ENCODE data around the gene MINAR2. TPM values are rescaled to one million over a fixed set of nuclear protein-coding genes. Genes with fewer than 3 reads are reported as not detected.

The MINAR2 gene
- total and polyA plus RNA-seq, 9 of the 15 experiments (the other 6 are each of a cell fraction or from before 2014, with no cell fraction given) = not detected

DNA sequence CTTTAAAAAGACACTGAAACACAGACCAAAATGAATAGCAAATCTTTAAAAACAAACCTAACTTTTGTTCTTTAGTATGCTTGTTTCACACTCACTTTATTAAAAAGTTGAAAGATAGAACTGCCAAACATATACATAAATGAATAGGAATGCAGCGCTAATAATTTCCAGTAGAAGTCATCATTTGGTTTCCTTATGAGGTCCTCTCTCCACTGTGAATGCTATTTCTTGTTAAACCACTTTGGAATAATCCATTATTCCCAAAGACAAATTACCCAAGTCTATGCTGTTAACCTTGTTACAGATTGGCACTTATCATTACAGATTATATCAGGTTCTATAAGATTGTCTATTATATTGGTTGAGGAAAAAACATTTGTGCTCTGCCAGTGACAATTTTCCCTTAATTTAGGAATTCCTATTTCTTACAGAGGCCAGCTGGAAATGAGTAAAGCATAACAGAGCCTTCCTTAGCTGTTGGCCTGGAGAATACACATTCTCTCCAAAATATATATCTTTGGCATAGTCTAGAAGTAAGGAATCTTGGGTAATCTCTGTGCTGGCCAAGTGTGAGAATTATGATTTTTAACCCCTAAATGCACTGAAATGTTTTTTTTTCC is 29.3 kb upstream of the MINAR2 start:
- POLR2A ChIA-PET = no interaction called here
- H3K27ac ChIP-seq (ENCODE audit: extremely low read depth, low read depth, low read length) = no peak overlapping the region
- no peak for DNase-seq (ENCODE audit: extremely low read depth in 1 of 4, low spot score in 3 of 4)
- no peak overlapping the region for H3K4me3 ChIP-seq
- ATAC-seq = no peak
- H3K36me3 ChIP-seq (ENCODE audit: control insufficient read depth, insufficient read depth, low read length) = no peaks in the 10 kb centered on the region
- no peaks in the 10 kb centered on the region for H3K27me3 ChIP-seq (ENCODE audit: control insufficient read depth in 2 of 2, insufficient read depth in 2 of 2, low read length in 2 of 2)
- H3K9me3 ChIP-seq (replicated peaks; ENCODE audit: control insufficient read depth, insufficient read depth, low read depth, low read length) = no peaks in the 10 kb centered on the region
- no peak for TF ChIP-seq NFE2 (IDR thresholded peaks at IDR 0.05; ENCODE audit: low read depth)
- TF ChIP-seq AFF1 (IDR thresholded peaks at IDR 0.05; ENCODE audit: low read depth in 1 of 2, partially characterized antibody in 2 of 2) = no peak
- TF ChIP-seq MCM2 (IDR thresholded peaks at IDR 0.05; ENCODE audit: low read depth) = no peak
- TF ChIP-seq MAFF (IDR thresholded peaks at IDR 0.05; ENCODE audit: low read length) = no peak
- no peak for TF ChIP-seq SIN3B (IDR thresholded peaks at IDR 0.05; ENCODE audit: low read depth)
- TF ChIP-seq SRSF3 (IDR thresholded peaks at IDR 0.05; ENCODE audit: insufficient read depth, low read length) = no peak
- TF ChIP-seq RCOR1 (IDR thresholded peaks at IDR 0.05; ENCODE audit: borderline replicate concordance in 1 of 2, low read depth in 2 of 2, low read length in 2 of 2) = no peak
- H3K9me1 ChIP-seq (ENCODE audit: control insufficient read depth, insufficient read depth, low read length) = no peaks in the 10 kb centered on the region
- BruUV-seq (replicated peaks) = no TSS peak
- in situ Hi-C loops (cut with MboI) = no loop called here
- H3K79me2 ChIP-seq (ENCODE audit: control insufficient read depth, insufficient read depth, low read length) = no peaks in the 10 kb centered on the region
- no peak overlapping the region for H3K4me2 ChIP-seq (ENCODE audit: insufficient read depth, low read length)
- no peaks in the 10 kb centered on the region for H3K4me1 ChIP-seq (replicated peaks in 1 of 2; ENCODE audit: control insufficient read depth in 2 of 2, insufficient read depth in 2 of 2, low read length in 2 of 2)
- H2AFZ ChIP-seq (ENCODE audit: low read depth, low read length) = no peak overlapping the region
- H4K20me1 ChIP-seq (replicated peaks; ENCODE audit: control insufficient read depth, insufficient read depth, low read length) = no peaks in the 10 kb centered on the region
- intact Hi-C loops (cut with micrococcal nuclease) = no loop called here
- no peak for FAIRE-seq
- CTCF ChIA-PET (ENCODE audit: low intra/inter-chr PET ratio) = no interaction called here
- H3K9ac ChIP-seq (ENCODE audit: insufficient read depth in 1 of 2, low read depth in 2 of 2, low read length in 2 of 2) = no peak overlapping the region
- WGBS (ENCODE audit: insufficient coverage, low coverage, missing lambda C conversion rate) = 6% methylated on average over 1 of the region's 1 CpG
